Measurements from ENCODE around the gene NRIP1.
"Not testable (repeated sequence)": the region's sequence is repeated elsewhere in the genome, so short reads cannot be mapped to it uniquely, and the experiment has no call there.

Gene NRIP1

GRCh38 chr21:14942801-14943490 is 121.9 kb downstream of the NRIP1 start:
- Histone ChIP-seq H3K36me3 (ENCODE audit: control insufficient read depth, insufficient read depth, low read length) (no peaks in the 10 kb centered on the region), H3K27me3 (ENCODE audit: control insufficient read depth, insufficient read depth, low read length, poor library complexity, severe bottlenecking) (no peaks in the 10 kb centered on the region), H3K9me3 (ENCODE audit: control insufficient read depth, low read length) (no peaks in the 10 kb centered on the region), H3K4me3 (ENCODE audit: insufficient read depth, low read depth, low read length) (no peak overlapping the region), H3K4me1 (ENCODE audit: control insufficient read depth, insufficient read depth, low read length) (no peaks in the 10 kb centered on the region), H3K27ac (ENCODE audit: insufficient read depth, low read depth, low read length, poor library complexity, severe bottlenecking) (no peak overlapping the region)
- 88% methylated on average over 2 of the region's 2 CpGs for WGBS, 2 experiments

- not testable (repeated sequence) for H3K4me3 ChIP-seq (ENCODE audit: insufficient read depth, low read depth, low read length); H3K27me3 ChIP-seq (ENCODE audit: control insufficient read depth, insufficient read depth, low read length, poor library complexity, severe bottlenecking); H3K9me3 ChIP-seq (ENCODE audit: control insufficient read depth, low read length); H3K4me1 ChIP-seq (ENCODE audit: control insufficient read depth, insufficient read depth, low read length); H3K36me3 ChIP-seq (ENCODE audit: control insufficient read depth, insufficient read depth, low read length); H3K27ac ChIP-seq (ENCODE audit: insufficient read depth, low read depth, low read length, poor library complexity, severe bottlenecking)
- 82 to 87% methylated on average over 11 of the region's 13 CpGs for WGBS, 2 experiments
Observed at GRCh38 chr21:14927324-14927723, 137.5 kb downstream of the NRIP1 start.

GRCh38 chr21:14926186-14926585 is 138.6 kb downstream of the NRIP1 start:
- no peaks in the 10 kb centered on the region for H3K36me3 ChIP-seq (ENCODE audit: control insufficient read depth, insufficient read depth, low read length)
- no peak overlapping the region for H3K27ac ChIP-seq (ENCODE audit: insufficient read depth, low read depth, low read length, poor library complexity, severe bottlenecking)
- WGBS, 2 experiments: 90 to 92% methylated on average over 3 of the region's 3 CpGs
- H3K9me3 ChIP-seq (ENCODE audit: control insufficient read depth, low read length): no peaks in the 10 kb centered on the region
- H3K4me3 ChIP-seq (ENCODE audit: insufficient read depth, low read depth, low read length): no peak overlapping the region
- no peaks in the 10 kb centered on the region for H3K27me3 ChIP-seq (ENCODE audit: control insufficient read depth, insufficient read depth, low read length, poor library complexity, severe bottlenecking)
- H3K4me1 ChIP-seq (ENCODE audit: control insufficient read depth, insufficient read depth, low read length): no peaks in the 10 kb centered on the region

GRCh38 chr21:14923468-14923867 is 141.3 kb downstream of the NRIP1 start:
- 89 to 91% methylated on average over 1 of the region's 1 CpG for WGBS, 2 experiments
- Histone ChIP-seq H3K4me3 (ENCODE audit: insufficient read depth, low read depth, low read length) (no peak overlapping the region), H3K27me3 (ENCODE audit: control insufficient read depth, insufficient read depth, low read length, poor library complexity, severe bottlenecking) (no peaks in the 10 kb centered on the region), H3K27ac (ENCODE audit: insufficient read depth, low read depth, low read length, poor library complexity, severe bottlenecking) (no peak overlapping the region), H3K36me3 (ENCODE audit: control insufficient read depth, insufficient read depth, low read length) (no peaks in the 10 kb centered on the region), H3K9me3 (ENCODE audit: control insufficient read depth, low read length) (no peaks in the 10 kb centered on the region), H3K4me1 (ENCODE audit: control insufficient read depth, insufficient read depth, low read length) (no peaks in the 10 kb centered on the region)

- no peaks in the 10 kb centered on the region for H3K36me3 ChIP-seq (ENCODE audit: control insufficient read depth, insufficient read depth, low read length)
- no peaks in the 10 kb centered on the region for H3K27me3 ChIP-seq (ENCODE audit: control insufficient read depth, insufficient read depth, low read length, poor library complexity, severe bottlenecking)
- no peaks in the 10 kb centered on the region for H3K9me3 ChIP-seq (ENCODE audit: control insufficient read depth, low read length)
- WGBS, 2 experiments: 70 to 100% methylated on average over 1 of the region's 1 CpG
- H3K27ac ChIP-seq (ENCODE audit: insufficient read depth, low read depth, low read length, poor library complexity, severe bottlenecking): no peak overlapping the region
- no peaks in the 10 kb centered on the region for H3K4me1 ChIP-seq (ENCODE audit: control insufficient read depth, insufficient read depth, low read length)
- no peak overlapping the region for H3K4me3 ChIP-seq (ENCODE audit: insufficient read depth, low read depth, low read length)
Observed at GRCh38 chr21:14922980-14923379, 141.8 kb downstream of the NRIP1 start.

- Histone ChIP-seq H3K27ac (ENCODE audit: insufficient read depth, low read depth, low read length, poor library complexity, severe bottlenecking) (no peak overlapping the region), H3K36me3 (ENCODE audit: control insufficient read depth, insufficient read depth, low read length) (no peaks in the 10 kb centered on the region), H3K4me1 (ENCODE audit: control insufficient read depth, insufficient read depth, low read length) (no peaks in the 10 kb centered on the region), H3K4me3 (ENCODE audit: insufficient read depth, low read depth, low read length) (no peak overlapping the region), H3K27me3 (ENCODE audit: control insufficient read depth, insufficient read depth, low read length, poor library complexity, severe bottlenecking) (no peaks in the 10 kb centered on the region), H3K9me3 (ENCODE audit: control insufficient read depth, low read length) (no peaks in the 10 kb centered on the region)
- 88 to 91% methylated on average over 5 of the region's 5 CpGs for WGBS, 2 experiments
Observed at GRCh38 chr21:14918527-14918926, 146.3 kb downstream of the NRIP1 start.

- Histone ChIP-seq H3K27ac (ENCODE audit: insufficient read depth, low read depth, low read length, poor library complexity, severe bottlenecking) (no peak overlapping the region), H3K36me3 (ENCODE audit: control insufficient read depth, insufficient read depth, low read length) (no peaks in the 10 kb centered on the region), H3K4me1 (ENCODE audit: control insufficient read depth, insufficient read depth, low read length) (no peaks in the 10 kb centered on the region), H3K27me3 (ENCODE audit: control insufficient read depth, insufficient read depth, low read length, poor library complexity, severe bottlenecking) (no peaks in the 10 kb centered on the region), H3K4me3 (ENCODE audit: insufficient read depth, low read depth, low read length) (no peak overlapping the region), H3K9me3 (ENCODE audit: control insufficient read depth, low read length) (no peaks in the 10 kb centered on the region)
- 92 to 100% methylated on average over 1 to 2 of the region's 2 CpGs for WGBS, 2 experiments
Observed at GRCh38 chr21:14917762-14918161, 147.0 kb downstream of the NRIP1 start.

- no peaks in the 10 kb centered on the region for H3K27me3 ChIP-seq (ENCODE audit: control insufficient read depth, insufficient read depth, low read length, poor library complexity, severe bottlenecking)
- no peaks in the 10 kb centered on the region for H3K9me3 ChIP-seq (ENCODE audit: control insufficient read depth, low read length)
- WGBS, 2 experiments: 62 to 66% methylated on average over 3 of the region's 3 CpGs
- H3K27ac ChIP-seq (ENCODE audit: insufficient read depth, low read depth, low read length, poor library complexity, severe bottlenecking): no peak overlapping the region
- no peaks in the 10 kb centered on the region for H3K36me3 ChIP-seq (ENCODE audit: control insufficient read depth, insufficient read depth, low read length)
- no peaks in the 10 kb centered on the region for H3K4me1 ChIP-seq (ENCODE audit: control insufficient read depth, insufficient read depth, low read length)
- no peak overlapping the region for H3K4me3 ChIP-seq (ENCODE audit: insufficient read depth, low read depth, low read length)
Observed at GRCh38 chr21:14916676-14917141, 148.1 kb downstream of the NRIP1 start.

- Histone ChIP-seq H3K27ac (ENCODE audit: insufficient read depth, low read depth, low read length, poor library complexity, severe bottlenecking) (no peak overlapping the region), H3K4me3 (ENCODE audit: insufficient read depth, low read depth, low read length) (no peak overlapping the region), H3K4me1 (ENCODE audit: control insufficient read depth, insufficient read depth, low read length) (no peaks in the 10 kb centered on the region), H3K9me3 (ENCODE audit: control insufficient read depth, low read length) (no peaks in the 10 kb centered on the region), H3K36me3 (ENCODE audit: control insufficient read depth, insufficient read depth, low read length) (no peaks in the 10 kb centered on the region), H3K27me3 (ENCODE audit: control insufficient read depth, insufficient read depth, low read length, poor library complexity, severe bottlenecking) (no peaks in the 10 kb centered on the region)
- WGBS, 2 experiments: 95 to 100% methylated on average over 1 to 2 of the region's 2 CpGs
Observed at GRCh38 chr21:14913638-14914037, 151.2 kb downstream of the NRIP1 start.

- H3K27ac ChIP-seq (ENCODE audit: insufficient read depth, low read depth, low read length, poor library complexity, severe bottlenecking): no peak overlapping the region
- H3K36me3 ChIP-seq (ENCODE audit: control insufficient read depth, insufficient read depth, low read length): no peaks in the 10 kb centered on the region
- no peaks in the 10 kb centered on the region for H3K27me3 ChIP-seq (ENCODE audit: control insufficient read depth, insufficient read depth, low read length, poor library complexity, severe bottlenecking)
Observed at GRCh38 chr21:14911351-14911750, 153.4 kb downstream of the NRIP1 start.

More at GRCh38 chr21:14911351-14911750, 153.4 kb downstream of the NRIP1 start:
- Histone ChIP-seq H3K9me3 (ENCODE audit: control insufficient read depth, low read length) (no peaks in the 10 kb centered on the region), H3K4me1 (ENCODE audit: control insufficient read depth, insufficient read depth, low read length) (no peaks in the 10 kb centered on the region), H3K4me3 (ENCODE audit: insufficient read depth, low read depth, low read length) (no peak overlapping the region)
